Activated T-cell treated with anti-CD3 and anti-CD28 coated beads, Interleukin-2, amount 50 U/mL, for 4 hours (primary cell): ENCODE results near the gene RAX. TPM values are rescaled to one million over a fixed set of nuclear protein-coding genes. Genes with fewer than 3 reads are reported as not detected.

Experiments
- ATAC-seq, 2 donors: fragments of 200-7000 bp; cut with Tn5 transposase; one replicate each; pipeline ENCODE4 v1.10.0; 2021
- DNase-seq: peaks from one replicate; pipeline ENCODE4 v3.0.0-alpha.2; 2020
- H3K27me3 Mint-ChIP-seq: one replicate; pipeline ENCODE4 v1.8.0; 2021; ENCODE audit warnings: low read depth, mixed read lengths
- H3K36me3 Mint-ChIP-seq: one replicate; pipeline ENCODE4 v1.8.0; 2022; ENCODE audit warnings: mixed read lengths; ENCODE audit not compliant: insufficient read depth
- H3K4me1 Mint-ChIP-seq: one replicate; pipeline ENCODE4 v1.8.0; 2021; ENCODE audit warnings: low read depth, mixed read lengths
- H3K4me3 Mint-ChIP-seq: one replicate; pipeline ENCODE4 v1.8.0; 2021; ENCODE audit warnings: mild to moderate bottlenecking, moderate library complexity, mixed read lengths
- H3K9me3 Mint-ChIP-seq: one replicate; pipeline ENCODE4 v1.8.0; 2021; ENCODE audit warnings: mixed read lengths
- total RNA-seq, 3 donors: library from RNA; stranded (reverse); gene quantifications; one replicate each; pipeline ENCODE4 v1.2.1, GENCODE V29; 2021

RAX gene
- total RNA-seq, 3 donors from 2014 or later: not detected

- no peak overlapping the region for H3K4me3 Mint-ChIP-seq
- peaks cover 35% of the 10 kb centered on the region for H3K27me3 Mint-ChIP-seq
- H3K9me3 Mint-ChIP-seq: no peaks in the 10 kb centered on the region
- DNase-seq: no peak
- no peak for ATAC-seq
- no peaks in the 10 kb centered on the region for H3K36me3 Mint-ChIP-seq
- no peaks in the 10 kb centered on the region for H3K4me1 Mint-ChIP-seq
Measured at GRCh38 chr18:59242906-59243305, 30.3 kb downstream of the RAX start.

DNA sequence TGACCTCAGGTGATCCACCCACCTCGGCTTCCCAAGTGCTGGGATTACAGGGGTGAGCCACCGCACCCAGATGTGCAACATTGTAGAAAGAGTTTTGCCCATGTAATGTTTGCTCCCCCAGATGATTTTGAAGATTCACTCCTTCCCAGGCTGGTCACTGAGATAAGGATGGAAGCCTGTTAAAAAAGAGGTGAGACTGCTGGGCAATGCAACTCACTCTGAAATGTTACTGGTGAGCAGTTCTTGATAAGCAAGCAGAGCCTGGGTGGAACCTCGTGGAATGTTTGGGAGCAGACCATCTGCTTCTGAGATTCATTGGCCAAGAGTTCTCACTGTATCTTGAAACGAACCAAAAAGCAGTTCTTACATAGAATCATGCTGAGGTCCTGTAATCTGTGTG, 33.6 kb downstream of the RAX start:
- DNase-seq (no peak), ATAC-seq (no peak)
- no peaks in the 10 kb centered on the region for H3K9me3 Mint-ChIP-seq
- H3K36me3 Mint-ChIP-seq: no peaks in the 10 kb centered on the region
- peaks cover 31% of the 10 kb centered on the region for H3K27me3 Mint-ChIP-seq
- H3K4me1 Mint-ChIP-seq: no peaks in the 10 kb centered on the region
- no peak overlapping the region for H3K4me3 Mint-ChIP-seq

- ATAC-seq (no peak), DNase-seq (no peak)
- Mint-ChIP-seq H3K4me1 (no peaks in the 10 kb centered on the region), H3K9me3 (no peaks in the 10 kb centered on the region), H3K4me3 (no peak overlapping the region), H3K36me3 (no peaks in the 10 kb centered on the region), H3K27me3 (peaks cover 29% of the 10 kb centered on the region)
Measured at GRCh38 chr18:59238385-59238784, 34.9 kb downstream of the RAX start.

- Mint-ChIP-seq H3K4me3 (no peak overlapping the region), H3K4me1 (no peaks in the 10 kb centered on the region), H3K9me3 (no peaks in the 10 kb centered on the region), H3K27me3 (peaks cover 44% of the 10 kb centered on the region), H3K36me3 (no peaks in the 10 kb centered on the region)
- ATAC-seq (no peak), DNase-seq (no peak)
Measured at GRCh38 chr18:59233017-59233410, 40.2 kb downstream of the RAX start.

DNA sequence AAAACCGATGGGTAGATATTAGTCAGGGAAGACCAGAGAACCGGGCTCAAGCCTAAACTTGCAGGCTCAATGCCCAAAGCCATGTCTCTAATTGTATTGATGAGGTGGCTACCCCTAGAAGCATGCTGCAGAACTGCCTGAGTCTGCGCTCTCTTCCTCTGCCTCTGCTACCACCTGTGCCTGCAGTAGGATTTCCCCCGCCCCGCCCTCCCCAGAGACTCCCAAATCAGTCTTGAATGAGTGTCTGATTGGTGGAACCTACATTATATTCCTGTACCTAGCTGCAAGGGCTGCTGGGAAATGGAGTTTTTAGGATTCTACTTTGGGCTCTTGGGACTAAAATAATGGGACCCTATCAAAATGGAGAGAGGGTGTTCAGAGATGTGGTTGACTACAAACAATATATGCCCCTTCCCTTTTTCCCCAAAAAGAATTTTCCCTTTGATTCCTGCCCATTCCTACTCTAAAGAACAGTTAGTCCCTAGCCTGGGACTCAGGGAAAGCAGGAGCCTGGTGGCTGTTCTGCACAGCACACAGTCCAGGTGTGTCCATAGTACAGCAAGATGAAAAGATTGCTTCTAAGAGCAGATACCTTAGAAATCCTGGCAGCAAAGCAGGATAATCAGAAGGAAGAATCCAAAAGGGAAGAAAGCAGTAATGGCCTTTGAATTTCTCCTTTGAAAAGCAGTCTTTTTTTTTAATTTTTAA, 40.8 kb downstream of the RAX start:
- Mint-ChIP-seq H3K4me1 (no peaks in the 10 kb centered on the region), H3K36me3 (no peaks in the 10 kb centered on the region), H3K9me3 (no peaks in the 10 kb centered on the region), H3K4me3 (no peak overlapping the region), H3K27me3 (peaks cover 46% of the 10 kb centered on the region)
- no peak for ATAC-seq
- DNase-seq: no peak

GRCh38 chr18:59231877-59232276, 41.4 kb downstream of the RAX start:
- no peaks in the 10 kb centered on the region for H3K4me1 Mint-ChIP-seq
- DNase-seq (no peak), ATAC-seq (no peak)
- no peaks in the 10 kb centered on the region for H3K9me3 Mint-ChIP-seq
- H3K36me3 Mint-ChIP-seq: no peaks in the 10 kb centered on the region
- H3K27me3 Mint-ChIP-seq: peaks cover 44% of the 10 kb centered on the region
- H3K4me3 Mint-ChIP-seq: no peak overlapping the region

- ATAC-seq: no peak
- no peaks in the 10 kb centered on the region for H3K9me3 Mint-ChIP-seq
- no peaks in the 10 kb centered on the region for H3K4me1 Mint-ChIP-seq
- no peaks in the 10 kb centered on the region for H3K36me3 Mint-ChIP-seq
- H3K4me3 Mint-ChIP-seq: no peak overlapping the region
- no peak for DNase-seq
- peaks cover 38% of the 10 kb centered on the region for H3K27me3 Mint-ChIP-seq
Measured at GRCh38 chr18:59231114-59231513, 42.1 kb downstream of the RAX start.

DNA sequence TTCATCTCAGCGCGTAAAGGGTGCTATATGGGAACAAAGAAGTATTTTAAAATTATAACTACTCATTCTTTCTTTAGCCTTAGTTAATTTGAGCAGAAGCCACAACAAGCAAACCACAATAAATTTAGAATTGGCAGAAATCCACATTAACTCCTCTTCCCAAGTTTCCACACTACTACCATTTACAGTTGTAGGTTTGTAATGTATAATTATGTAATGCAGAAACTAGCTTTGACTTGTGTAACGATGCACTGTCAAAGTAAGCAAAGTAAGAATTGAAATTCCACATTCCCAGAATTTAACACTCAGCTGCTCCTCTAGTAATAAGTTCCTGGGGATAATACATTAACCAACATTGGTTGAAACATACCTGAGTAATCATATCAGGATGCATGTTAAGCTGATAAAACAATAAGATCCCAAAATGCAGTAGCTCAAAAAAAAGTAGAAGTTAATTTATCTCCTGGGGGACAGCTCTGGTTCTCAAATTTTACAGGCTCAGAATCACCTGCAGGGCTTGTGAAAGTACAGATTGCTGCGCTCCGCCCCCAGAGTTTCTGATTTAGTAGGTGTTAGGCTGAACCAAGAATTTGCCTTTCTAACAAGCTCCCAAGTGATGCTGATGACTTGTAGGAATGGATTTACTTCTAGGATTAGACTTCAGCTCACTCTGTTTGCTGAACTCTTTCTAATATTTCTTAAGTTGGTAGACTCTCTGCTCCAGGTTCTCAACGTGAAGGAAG, 43.4 kb downstream of the RAX start:
- DNase-seq (no peak), ATAC-seq (no peak)
- Mint-ChIP-seq H3K4me3 (no peak overlapping the region), H3K9me3 (no peaks in the 10 kb centered on the region), H3K4me1 (no peaks in the 10 kb centered on the region), H3K36me3 (no peaks in the 10 kb centered on the region), H3K27me3 (peaks cover 39% of the 10 kb centered on the region)

DNA sequence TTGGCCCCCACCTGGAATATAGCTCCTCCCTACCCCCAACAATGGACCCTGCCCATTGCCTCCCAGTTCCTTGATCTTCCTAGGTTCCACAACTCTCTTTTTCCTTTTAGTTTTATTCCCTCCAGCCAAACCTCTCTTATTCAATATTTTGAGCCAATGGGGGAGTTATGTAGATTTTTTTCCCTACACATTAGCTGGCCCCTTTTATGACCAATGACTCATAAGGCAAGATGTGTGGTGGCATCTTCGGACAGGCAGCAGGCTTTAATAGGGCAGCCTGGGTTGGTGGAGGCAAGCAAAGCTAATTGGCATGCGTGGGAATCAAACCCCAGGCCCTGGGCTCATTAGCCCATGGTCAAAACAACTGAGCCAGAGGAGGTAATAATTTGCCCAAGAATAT, 44.1 kb downstream of the RAX start:
- Mint-ChIP-seq H3K4me3 (no peak overlapping the region), H3K27me3 (peaks cover 41% of the 10 kb centered on the region), H3K4me1 (no peaks in the 10 kb centered on the region), H3K36me3 (no peaks in the 10 kb centered on the region), H3K9me3 (no peaks in the 10 kb centered on the region)
- no peak for DNase-seq
- no peak for ATAC-seq

GRCh38 chr18:59228351-59228750, 44.9 kb downstream of the RAX start:
- no peak overlapping the region for H3K4me3 Mint-ChIP-seq
- ATAC-seq (no peak), DNase-seq (no peak)
- peaks cover 49% of the 10 kb centered on the region for H3K27me3 Mint-ChIP-seq
- no peaks in the 10 kb centered on the region for H3K36me3 Mint-ChIP-seq
- no peaks in the 10 kb centered on the region for H3K9me3 Mint-ChIP-seq
- no peaks in the 10 kb centered on the region for H3K4me1 Mint-ChIP-seq

GRCh38 chr18:59222341-59222740, 50.9 kb downstream of the RAX start:
- Mint-ChIP-seq H3K4me3 (no peak overlapping the region), H3K4me1 (peaks cover 11% of the 10 kb centered on the region), H3K9me3 (no peaks in the 10 kb centered on the region), H3K27me3 (peaks cover 68% of the 10 kb centered on the region), H3K36me3 (no peaks in the 10 kb centered on the region)
- DNase-seq: no peak
- ATAC-seq: no peak

DNA sequence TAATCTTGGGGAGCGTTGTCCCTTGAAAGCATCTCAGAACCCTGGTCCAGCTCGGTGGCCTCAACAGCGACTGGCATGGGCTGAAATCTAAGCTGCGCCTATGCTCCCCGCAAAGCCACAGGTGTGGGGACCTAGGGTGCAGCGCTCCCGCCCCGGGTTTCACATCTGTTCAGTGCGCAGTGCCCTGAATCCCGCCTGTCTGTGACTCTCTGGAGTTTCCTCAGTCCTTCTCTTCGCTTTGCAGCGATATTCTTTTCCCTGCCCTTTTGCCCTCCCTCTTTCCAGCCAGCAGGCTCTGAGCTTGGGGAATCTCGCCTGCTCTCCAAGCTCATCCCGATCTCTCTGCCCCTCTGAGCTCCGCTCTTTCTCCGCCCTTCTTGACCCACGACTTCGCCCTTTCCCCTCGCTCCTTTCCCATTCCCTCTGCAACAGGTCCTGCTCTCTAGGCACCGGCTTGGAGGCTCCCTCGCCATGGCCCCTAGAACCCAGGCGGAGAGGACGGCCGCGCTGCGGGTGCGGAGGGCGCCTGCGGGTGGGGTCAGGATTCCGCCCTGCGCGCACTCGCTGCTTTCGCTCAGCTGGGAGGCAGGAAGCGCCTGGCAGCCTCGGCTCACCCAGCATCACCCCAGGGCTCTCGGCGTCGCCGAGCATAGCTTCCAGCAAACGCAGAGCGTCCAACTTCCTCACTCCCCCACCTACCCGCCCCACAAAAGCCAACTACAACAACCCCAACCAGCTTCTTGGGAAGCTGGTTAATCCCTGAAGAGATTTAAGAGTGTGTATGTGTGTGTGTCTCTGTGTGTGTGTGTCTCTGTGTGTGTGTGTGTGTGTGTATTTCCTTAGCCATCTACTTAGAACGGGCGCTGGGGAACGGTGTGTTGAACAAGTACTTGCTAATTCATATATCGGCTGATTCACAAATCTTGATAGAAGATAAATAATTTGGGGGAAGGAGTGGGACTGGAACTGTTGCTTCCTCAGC, 52.2 kb downstream of the RAX start:
- DNase-seq (no peak), ATAC-seq (peak in 1 of 2 donors; percentile 27)
- peak overlapping the region; percentile 20 for H3K4me3 Mint-ChIP-seq
- H3K27me3 Mint-ChIP-seq: peaks cover 75% of the 10 kb centered on the region
- H3K36me3 Mint-ChIP-seq: no peaks in the 10 kb centered on the region
- H3K9me3 Mint-ChIP-seq: no peaks in the 10 kb centered on the region
- peaks cover 11% of the 10 kb centered on the region for H3K4me1 Mint-ChIP-seq

- no peak for DNase-seq
- Mint-ChIP-seq H3K9me3 (no peaks in the 10 kb centered on the region), H3K36me3 (no peaks in the 10 kb centered on the region), H3K27me3 (peaks cover 76% of the 10 kb centered on the region), H3K4me1 (peaks cover 11% of the 10 kb centered on the region), H3K4me3 (no peak overlapping the region)
- ATAC-seq: no peak
Measured at GRCh38 chr18:59220164-59220783, 53.0 kb downstream of the RAX start.

DNA sequence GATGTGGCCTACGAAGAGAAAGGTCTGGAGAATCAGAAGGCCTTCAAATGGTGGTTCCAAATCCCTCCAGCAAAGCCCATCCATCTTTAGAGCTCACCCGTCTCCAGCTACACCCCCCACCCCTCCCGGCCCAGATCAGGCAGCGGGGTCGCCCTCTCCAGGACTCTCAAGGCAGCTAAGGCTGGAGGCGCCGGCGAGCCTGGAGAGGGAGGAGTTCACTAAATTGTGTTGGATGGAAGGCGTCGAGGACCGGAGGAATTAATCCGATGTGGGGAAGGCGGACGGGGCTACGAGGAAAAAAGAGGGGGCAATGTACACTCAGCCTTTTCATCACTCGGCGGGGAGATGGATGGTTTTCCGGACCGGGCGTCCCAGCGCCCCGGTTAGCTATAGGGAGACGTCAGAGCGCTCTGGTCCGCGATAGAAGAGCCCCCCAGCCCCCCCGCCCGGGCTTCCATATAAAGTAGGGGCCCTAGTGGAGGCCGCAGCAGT, 53.5 kb downstream of the RAX start, which contains the start of gene GRP:
Gene GRP (plus strand): TSS at position 487 of the 492 bp plus-strand sequence. CDS start 108 bp downstream, outside the sequence.
- Mint-ChIP-seq H3K4me3 (no peak within 1 kb of the TSS), H3K36me3 (no peaks in the 10 kb centered on the region), H3K4me1 (peaks cover 11% of the 10 kb centered on the region), H3K27me3 (peaks cover 79% of the 10 kb centered on the region), H3K9me3 (no peaks in the 10 kb centered on the region)
- ATAC-seq (no peak), DNase-seq (no peak)
